ENCODE results near the gene SLC35E1.

Gene SLC35E1

DNA sequence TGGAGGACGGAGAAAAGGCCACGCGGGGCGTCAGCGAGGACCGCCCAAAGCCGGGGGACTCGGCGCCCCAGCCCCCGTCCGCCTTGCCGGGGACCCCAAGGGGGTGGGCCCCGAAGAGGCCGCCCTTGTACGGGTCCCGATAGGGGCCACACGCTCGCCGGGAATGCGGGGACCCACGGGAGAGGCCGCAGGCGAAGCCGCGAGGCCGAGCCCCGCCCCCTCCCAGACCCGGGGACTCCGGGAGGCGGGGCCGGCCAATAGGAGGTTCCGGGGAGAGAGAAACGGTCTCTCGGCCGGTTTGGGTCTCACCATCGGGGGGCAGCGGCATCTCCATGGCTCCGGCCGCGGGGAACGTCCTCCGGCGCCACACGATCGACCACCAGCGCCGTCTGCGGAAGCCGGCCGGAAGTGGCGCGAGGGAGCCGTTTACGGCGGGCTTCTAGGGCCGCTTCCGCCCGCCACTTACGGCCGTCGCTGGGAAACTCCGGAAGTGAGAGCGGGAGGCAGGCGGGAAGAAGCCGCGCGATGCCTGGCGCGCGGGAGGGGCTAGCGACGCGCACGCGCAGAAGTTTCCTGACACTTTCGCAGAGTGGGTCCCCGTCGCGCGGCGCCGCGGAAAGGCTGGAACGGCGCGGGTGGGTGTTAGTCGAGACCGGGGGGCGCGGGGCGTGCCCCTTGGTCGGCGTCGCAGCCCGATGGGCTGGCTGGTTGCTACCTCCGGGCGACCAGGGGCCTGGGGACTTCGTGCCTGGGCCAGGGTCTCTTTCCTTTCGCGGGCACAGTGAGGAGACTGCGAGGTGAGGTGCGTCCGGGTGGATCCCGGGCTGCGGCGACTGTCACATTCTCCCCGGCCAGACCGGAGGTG, 29.9 kb downstream of the SLC35E1 start, which contains the start of gene CHERP:
TSS of gene CHERP (minus strand) at position 393 of the 865 bp plus-strand sequence. CDS start at position 334, 59 bp downstream.
- peak; percentile 95 for DNase-seq

DNA sequence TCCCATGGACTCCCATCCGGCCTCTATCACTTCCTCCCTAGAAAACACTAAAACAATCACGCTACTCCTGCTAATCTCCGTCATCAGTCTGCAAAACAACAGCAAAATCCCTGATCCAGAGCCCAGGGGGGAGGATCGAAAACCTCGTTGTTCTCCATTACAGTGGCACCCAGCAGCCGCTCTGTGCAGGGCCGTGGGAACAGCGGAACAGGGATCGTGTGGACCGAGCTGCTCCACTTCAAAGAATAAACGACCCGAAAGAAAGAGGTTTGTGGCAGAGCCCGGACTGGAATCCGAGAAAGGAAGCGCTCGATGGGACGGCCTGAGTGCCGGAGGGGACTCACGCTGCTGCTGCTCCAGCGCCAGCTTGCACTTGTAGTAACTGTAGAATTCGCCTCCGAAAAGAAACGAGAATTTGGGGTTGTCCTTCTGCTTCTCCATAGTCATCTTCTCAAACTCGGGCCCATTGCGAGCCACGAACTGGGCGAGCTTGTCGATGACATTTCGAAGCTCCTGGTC, 30.6 kb downstream of the SLC35E1 start:
- no peak for DNase-seq

DNA sequence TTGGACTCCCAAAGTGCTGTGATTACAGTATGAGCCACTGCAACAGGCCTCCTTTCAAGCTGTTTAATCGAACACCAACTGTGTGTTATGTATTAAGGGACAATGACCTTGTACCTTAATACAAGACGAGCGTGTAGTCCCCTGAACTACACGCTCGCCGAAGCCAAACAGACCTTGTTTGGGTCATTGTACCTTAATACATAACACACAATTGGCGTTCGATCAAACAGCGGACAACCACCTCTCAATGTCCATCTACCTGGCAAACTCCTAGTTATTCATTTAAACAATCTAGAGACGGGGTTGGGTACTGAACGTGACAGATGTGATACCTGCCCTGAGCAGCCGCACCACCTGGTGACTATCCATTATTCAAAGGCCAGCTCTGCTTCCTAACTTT, 31.3 kb downstream of the SLC35E1 start:
- DNase-seq, result no peak

DNA sequence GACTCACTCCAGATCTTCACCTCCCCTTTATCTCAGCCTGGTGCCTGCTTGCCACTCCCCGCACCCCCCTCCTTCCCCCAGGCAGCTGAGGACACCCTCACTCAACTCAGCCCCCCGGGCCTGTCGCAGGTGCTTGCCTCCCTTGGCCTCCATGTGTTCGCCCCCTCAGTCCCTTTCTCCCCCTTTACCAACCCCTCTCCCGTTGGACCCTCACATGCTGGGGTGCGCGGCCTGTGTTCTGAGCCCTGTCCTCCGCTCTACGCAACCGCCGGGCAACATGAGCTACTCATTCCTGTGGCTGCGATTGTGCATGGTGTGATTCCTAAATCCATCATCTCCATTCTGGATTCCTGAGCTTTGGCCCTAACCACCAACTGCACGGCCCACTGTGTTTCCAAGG, 35.1 kb downstream of the SLC35E1 start:
- no peak for DNase-seq

DNA sequence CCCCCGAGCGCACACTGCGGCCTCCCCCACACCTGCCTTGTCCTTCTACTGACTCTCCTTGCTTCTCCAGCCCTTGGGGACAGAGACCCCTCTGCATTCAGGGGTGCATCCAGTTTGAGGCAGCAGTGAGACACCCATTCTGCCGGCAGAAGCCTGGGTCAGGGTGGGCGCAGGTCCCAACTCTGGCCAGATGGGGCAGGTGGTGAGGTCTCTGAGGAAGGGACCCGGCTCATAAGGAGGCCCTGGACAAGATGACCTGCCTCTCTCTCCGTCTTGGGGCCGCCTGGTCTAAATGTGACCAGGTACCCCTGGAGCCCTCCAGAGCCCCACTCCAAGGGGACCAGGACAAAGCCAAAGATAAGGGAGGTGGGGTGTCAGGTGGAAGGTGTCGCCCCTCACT, 36.1 kb downstream of the SLC35E1 start:
- no peak for DNase-seq

DNA sequence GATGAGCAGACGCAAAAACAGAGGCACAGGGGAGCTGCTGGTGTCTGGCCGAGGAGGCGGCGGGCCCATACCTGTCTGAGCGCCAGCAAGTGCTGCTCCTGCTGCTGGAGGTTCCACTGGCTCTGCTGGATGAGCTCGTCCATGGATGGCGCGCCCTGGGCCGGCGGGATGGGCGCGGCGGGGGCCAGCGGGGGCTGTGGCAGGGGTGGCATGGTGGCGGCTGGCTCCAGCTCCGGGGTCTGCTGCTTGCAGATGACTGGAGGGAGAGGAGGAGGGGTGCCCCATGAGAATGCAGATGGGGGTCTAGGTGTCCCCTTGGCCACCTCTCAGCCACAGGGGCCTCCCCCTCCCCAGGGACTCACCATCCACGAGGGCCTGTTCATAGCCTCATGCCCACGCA, 36.8 kb downstream of the SLC35E1 start:
- no peak for DNase-seq

DNA sequence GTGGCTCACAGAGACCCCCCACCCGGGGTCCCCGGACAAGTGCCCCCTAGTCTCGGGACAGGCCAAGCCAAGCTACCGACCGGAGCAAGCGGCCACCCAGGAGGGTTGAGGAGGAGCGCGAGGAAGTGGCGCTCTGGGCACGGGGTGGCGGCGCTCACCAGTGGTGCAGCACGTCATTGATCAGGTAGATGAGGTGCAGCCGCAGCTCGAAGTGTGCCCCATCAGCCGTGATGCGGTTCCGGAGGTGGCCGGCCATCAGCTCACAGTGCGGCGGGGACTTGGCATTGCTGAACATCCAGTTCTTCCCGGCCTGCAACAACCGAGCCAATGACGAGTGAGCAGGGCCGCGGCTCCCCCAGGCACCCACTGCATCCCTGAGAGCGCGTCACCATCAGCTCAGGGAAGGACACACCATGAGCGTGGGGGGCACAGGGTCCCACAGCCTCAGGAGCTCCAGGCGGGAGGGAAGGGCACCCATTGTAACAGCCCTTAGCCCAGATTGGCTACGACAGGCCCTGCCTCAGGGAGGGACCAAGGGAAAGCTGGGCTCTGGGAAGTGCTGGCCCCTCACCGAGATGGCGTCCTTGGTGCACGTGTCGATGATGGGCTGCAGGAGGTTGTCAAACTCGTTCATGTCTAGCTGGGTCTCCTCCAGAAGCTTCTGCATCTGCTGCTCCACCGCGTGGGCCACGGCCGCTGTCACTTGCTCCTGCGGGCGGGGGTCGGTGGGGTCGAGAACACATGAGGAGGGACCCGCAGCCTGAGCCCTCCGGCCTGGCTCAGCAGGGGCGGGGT, 39.6 kb downstream of the SLC35E1 start:
- no peak for DNase-seq

DNA sequence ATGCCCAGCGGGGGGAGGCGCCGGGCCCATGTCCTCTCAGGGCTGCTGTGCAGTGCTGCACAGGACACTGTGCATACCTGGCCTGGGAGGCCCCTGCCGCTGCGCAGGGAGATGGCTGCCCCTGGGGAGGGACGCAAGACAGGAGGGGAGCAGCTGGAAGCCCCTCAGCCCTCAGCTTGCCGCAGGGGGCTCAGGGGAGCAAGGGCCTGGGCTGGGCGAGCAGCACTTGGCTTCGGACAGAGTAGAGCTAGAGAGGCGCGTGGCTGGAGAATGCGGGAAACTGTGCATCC, 40.9 kb downstream of the SLC35E1 start:
- DNase-seq, result no peak

DNA sequence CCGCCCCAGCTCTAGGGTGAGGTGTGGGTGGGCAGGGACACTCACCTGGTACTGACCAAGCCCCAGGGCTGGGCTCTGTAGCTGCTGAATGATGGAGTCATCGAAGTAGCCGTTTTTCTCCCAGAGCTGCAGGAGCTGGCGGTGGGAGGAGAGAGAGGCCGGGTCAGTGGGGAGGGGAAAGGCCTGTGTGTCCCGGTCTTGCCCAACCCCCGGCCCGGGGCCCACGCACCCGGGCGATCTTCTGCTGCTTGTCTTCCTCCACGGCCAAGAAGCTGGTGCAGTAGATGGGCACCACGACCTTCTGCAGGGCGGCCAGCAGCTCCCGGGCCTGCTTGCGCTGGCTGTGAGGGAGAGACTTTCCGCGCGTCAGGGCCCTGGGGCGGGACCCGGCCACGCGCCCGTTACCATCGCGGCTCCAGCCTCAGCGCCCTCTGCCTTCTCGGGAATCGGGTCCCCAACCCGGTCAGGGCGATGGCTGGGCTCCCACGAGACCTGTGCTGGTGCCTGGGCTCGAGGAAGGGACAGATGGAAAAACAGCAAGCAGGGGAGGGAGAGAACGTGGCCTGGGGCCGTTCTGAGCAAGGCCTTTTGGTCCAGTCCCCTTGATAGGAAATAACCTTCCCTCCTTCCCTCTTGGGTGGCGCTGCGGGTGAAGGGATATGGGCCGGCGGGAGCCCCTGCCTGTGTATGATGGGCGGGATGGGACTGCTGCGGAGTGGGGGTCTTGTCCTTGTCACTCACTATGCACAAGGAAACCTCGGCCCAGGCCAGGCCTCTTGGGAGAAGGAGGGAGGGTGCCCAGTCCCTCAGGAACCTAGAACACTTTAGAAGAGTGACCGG, 41.5 kb downstream of the SLC35E1 start:
- no peak for DNase-seq

DNA sequence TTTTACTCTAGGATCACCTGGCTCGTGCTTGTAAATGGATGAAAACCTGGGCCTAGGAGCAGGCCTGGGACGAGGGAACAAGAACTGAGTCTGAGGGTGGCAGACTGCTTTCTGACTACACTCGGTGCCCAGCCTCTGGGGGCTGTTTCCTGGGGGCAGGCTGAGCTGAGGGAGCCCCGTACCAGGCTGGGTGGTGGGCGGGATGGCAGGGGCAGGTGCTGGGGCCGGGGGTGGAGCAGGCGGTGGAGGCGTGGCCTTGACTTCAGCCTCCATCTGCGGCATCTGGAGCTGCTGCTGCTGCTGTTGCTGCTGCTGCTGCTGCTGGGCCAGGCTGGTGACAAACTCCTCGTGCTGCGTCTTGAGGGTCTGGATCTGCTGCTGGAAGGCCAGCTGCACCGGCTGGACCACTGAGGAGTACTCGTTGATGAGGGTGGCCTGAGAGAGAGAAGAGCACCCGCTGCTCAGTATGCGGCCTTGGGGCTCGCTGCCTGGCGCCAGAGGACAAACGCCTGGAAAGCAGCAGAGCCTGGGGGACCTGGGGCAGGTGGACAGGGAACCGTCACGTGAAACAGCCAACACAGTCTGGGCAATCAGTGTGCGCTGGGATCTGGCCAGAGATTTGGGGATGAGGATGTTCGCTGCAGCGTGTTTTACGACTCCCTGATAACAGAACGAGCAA, 42.6 kb downstream of the SLC35E1 start:
- no peak for DNase-seq

DNA sequence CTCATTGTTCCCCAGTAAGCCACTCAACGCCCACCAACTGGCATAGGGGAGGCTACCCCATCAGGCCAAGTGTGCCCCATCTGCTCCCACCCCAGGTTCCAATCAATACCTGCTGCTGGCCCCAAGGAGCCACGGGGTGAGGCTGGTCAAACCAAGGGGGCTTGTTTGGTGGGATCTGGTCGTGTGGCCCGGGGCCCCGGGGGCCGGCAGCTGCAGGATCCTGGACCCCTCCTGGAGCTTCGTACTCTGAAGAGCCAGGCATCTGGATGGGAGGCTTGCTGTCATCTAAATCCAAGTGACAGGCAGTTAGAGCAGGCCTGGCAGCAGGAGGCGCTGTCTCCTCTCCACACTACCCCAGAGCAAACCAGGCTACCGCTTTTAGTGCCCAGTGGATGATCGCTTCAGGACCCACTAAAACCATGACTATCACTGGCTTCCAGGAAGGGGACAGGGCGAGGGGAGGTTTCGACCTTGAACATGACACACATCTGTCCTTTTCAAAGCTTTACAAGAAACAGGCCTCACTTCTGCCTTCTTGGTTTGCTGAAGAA, 44.2 kb downstream of the SLC35E1 start:
- no peak for DNase-seq

DNA sequence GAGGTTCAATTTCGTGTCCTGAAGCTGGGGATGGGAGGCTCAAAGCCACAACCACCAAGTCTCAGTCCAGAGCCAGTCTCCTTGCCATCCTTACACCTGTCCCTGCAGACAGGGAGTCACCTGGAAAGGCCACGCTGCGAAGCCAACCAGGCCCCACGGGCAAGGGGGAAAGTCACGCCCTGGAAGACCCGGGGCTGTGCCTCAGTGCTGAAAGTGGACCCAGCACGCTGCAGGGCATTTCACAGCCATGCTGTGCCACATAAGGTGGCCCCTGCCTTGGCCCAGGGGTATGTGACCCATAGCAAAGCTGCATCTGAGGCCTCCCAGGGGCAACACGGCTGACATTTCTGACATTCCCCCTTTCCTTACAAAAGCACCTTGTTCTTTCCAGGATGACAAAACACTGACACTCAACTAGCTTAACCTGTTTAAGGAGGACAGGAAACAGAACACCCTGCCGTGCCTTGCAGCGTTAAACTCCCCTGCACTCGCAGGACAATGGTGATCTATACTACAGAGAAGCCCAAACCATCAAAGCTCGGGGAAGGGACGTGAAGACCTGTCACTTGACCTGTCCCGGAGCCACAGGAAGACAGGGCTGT, 44.8 kb downstream of the SLC35E1 start:
- DNase-seq, result no peak

DNA sequence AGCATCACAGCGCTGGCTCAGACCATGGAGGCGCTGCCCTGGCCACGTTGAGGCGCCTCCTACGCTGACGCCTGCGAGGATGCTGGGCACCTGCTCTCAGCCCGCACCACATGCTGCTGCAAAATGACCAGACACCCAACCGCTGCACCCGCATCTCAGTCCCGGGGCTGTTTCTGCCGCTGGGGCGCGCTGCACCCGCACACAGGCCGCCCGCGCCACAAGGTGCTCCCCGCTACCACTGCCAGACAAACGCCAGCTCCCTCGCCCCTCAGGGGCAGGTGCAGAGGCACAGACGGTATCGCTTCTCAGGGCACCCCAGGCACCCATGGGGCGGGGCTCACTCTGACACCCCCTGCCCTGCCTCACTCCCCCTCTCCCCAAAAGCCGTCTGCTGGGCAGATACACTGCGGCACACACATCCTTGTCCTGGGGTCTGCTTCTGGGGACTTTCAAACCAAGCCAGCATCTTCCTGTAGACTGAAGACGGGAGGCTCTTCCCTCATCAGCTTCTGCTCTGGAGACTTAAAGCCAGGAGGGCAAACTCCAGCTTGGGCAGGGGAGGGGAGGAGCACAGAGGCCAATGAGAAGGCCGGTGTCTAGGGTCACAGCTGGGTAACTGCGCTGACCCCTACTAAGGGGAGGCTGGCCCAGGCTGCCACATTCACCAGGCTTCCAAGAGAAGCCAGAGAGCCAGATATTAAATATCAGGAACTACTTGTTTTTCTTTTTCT, 46.3 kb downstream of the SLC35E1 start:
- DNase-seq, result no peak

DNA sequence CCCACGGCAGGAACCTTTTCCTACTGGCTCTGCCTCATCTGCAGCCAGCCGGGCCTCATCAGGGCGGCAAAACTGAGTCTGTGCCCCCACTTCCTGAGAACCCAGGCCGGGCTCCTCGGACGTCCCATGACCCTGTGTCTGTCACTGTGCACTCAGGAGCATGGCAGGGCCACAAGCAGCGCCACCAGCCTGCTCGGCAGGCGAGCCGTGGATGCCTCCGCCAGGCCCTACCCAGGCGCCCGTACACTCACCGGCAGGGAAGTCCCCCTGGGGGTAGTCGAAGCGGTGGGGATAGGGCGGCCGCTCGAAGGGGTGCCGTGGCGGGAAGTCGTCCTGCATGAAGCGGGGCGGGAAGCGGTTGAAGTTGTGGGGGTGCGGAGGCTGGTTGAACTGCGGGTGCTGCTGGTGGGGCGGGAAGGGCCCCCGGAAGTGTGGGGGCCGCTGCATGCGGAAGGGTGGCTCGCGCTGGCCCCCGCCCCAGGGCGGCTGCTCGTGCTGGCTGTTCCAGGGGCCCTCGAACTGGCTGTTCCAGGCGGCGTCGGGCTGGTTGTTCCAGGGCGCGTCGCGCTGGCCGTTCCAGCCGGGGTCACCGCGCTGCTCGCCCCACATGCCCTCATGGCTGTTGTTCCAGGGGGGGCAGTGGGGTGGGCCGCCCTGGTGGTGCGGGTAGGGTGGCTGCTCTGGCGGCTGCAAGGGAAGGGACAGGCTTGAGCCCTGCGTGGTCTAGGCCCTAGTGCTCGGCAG, 47.1 kb downstream of the SLC35E1 start:
- DNase-seq, result no peak

DNA sequence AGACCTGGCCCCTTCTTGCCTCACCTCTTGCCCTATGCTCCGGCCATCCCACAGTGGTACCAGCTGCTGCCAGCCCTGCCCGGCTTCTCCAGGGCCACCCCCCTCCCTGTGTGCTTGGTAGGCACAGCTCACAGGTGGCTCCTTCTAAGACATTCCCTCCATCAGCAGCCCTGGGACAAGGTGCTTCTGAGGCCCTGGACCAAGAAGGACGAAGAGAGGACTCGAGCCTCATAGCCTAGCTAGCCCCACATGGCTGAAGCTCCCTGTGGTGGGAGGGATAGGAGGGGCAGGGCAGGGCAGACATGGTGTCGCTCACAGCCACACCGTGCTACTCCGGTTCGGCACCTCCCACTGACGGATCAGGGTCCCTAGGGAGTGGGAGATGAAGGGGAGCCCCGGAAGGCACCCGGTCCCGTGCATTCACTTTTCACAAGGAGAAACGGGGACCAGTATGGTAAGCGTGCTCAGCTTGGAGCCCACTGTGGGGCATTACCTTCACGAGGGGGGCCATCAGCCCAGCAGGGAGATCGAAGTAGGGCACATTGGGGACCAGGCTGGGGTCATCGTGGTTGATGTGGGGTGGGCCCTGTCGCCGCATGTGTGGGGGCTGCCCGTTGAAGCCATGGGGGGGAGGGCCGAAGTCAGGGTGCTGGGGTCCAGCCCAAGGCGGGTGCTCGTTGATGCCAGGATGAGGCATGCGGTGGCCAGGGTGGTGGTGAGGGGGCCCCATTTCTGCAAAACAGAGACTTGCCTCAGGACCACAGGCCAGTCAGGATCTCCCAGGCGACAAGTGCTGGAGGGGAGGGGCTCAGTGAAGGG, 49.4 kb downstream of the SLC35E1 start:
- no peak for DNase-seq

DNA sequence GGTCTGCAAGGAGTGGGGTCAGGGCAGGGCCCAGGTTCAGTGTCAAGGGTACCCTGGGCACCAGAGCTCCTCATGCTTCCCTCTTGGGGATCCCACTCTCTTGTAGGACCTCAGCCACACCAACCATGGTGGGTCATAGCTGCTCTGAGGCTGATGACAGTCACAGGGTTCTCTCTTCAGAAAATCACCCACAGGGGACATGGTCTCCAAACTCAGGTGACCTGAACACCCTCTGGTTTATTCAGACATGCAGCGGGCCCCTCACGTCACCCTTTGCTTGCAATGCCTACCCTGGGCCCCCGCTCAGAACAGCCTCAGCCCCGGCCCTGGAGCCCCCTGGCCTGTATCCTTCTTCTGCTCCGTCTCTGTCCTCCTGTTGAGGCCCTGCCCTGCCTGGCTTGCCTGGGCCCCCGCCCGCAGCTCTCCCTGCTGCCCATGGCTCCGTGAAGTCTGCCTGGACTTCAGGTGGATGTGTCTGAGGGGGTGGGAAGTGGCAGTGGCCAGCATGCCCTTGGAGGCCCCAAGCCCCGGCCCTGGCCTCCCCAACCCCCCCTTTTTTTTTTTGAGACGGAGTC, 50.4 kb downstream of the SLC35E1 start:
- DNase-seq, result no peak

DNA sequence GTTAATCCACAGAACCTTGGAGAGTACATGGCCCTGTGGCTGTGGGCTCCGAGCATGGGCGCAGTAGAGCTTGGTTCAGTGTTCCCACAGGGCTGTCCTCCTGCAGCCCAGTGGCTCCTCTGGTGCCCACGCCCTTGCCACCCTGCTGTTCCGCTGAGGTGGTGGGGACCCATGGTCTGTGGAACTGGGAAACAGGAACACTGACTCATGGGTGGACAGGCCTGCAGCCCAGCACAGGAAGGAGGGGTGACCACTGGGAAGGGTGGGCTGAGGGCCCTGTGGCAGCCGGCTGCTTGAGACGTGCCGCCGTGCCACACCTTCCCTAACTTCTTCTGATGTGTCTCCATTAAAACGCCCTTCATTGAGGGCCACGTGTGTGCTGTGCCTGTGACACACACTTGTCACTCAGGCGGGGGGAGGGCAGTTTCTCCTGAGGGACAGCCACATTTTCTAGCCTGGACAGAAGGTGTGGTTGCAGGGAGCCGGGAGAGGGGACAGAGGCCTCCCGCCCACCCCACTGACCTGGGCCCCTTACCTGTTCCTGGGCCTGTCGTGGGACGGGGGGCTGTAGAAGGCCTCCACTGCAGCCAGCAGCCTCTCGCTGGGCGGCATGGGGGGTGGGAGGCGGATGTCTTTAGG, 51.1 kb downstream of the SLC35E1 start:
- no peak for DNase-seq

Measured in NCI-H1092 treated with DMSO at 0.1 percent for 48 hours (cell line).